Naive thymus-derived CD4-positive, alpha-beta T cell (primary cell): ENCODE results near the gene SLC38A5. TPM values are rescaled to one million over a fixed set of nuclear protein-coding genes. Genes with fewer than 3 reads are reported as not detected.

Source experiments
- ATAC-seq: fragments of 150-1000 bp; cut with Tn5 transposase; 2 replicates; pipeline ENCODE4 v1.10.0; 2021; ENCODE audit warnings: mild to moderate bottlenecking, moderate library complexity
- CTCF ChIA-PET: fragments of 350-600 bp; sonication (Branson Sonifier 250); formaldehyde crosslinking; loops from one replicate; lab custom pipeline; 2021; ENCODE audit warnings: antibody characterized with exemption; lab: Charles Lee
- POLR2A ChIA-PET: fragments of 350-600 bp; sonication (Branson Sonifier 250); formaldehyde crosslinking; loops from one replicate; lab custom pipeline; 2021; ENCODE audit warnings: antibody characterized with exemption, inconsistent platforms; lab: Charles Lee
- DNase-seq, 9 donors: peaks; one replicate each; pipeline versions ENCODE4 v3.0.0 to v3.0.0-alpha.2; 2020 to 2022; ENCODE audit warnings: mixed read lengths in 1 of 9
- H3K27ac ChIP-seq: one replicate; pipeline ENCODE4 v1.7.0; 2013; ENCODE audit warnings: mild to moderate bottlenecking, low read depth, low read length, moderate library complexity
- H3K27me3 ChIP-seq, 2 donors: one replicate each; pipeline ENCODE4 v1.7.0; 2013; ENCODE audit warnings: low read length in 2 of 2, mild to moderate bottlenecking in 2 of 2, moderate library complexity in 2 of 2; ENCODE audit not compliant: control insufficient read depth in 2 of 2, insufficient read depth in 2 of 2
- H3K36me3 ChIP-seq, 3 experiments: 1 replicate in 2 of 3; 2 replicates in 1 of 3; pipeline ENCODE4 v1.7.0; 2013; ENCODE audit warnings: low read length in 3 of 3, mild to moderate bottlenecking in 3 of 3, moderate library complexity in 1 of 3; ENCODE audit not compliant: insufficient read depth in 3 of 3, control insufficient read depth in 2 of 3
- H3K4me1 ChIP-seq, 2 donors: one replicate each; pipeline ENCODE4 v1.7.0; 2013; ENCODE audit warnings: low read length in 2 of 2, mild to moderate bottlenecking in 2 of 2, moderate library complexity in 1 of 2; ENCODE audit not compliant: control insufficient read depth in 2 of 2, insufficient read depth in 2 of 2
- H3K4me3 ChIP-seq: 2 replicates; pipeline ENCODE4 v1.7.0; 2013; ENCODE audit warnings: mild to moderate bottlenecking, low read length
- H3K9me3 ChIP-seq, 3 experiments: 1 replicate in 2 of 3; 2 replicates in 1 of 3; pipeline ENCODE4 v1.7.0; 2013; ENCODE audit warnings: low read length in 3 of 3; ENCODE audit not compliant: control insufficient read depth in 2 of 3
- H3K27ac Mint-ChIP-seq, 9 donors: one replicate each; pipeline ENCODE4 v1.8.0; 2020 to 2022; ENCODE audit warnings: mixed read lengths in 9 of 9, mild to moderate bottlenecking in 8 of 9, moderate library complexity in 5 of 9, inconsistent platforms in 2 of 9
- H3K27me3 Mint-ChIP-seq, 5 donors: one replicate each; pipeline ENCODE4 v1.8.0; 2021 to 2022; ENCODE audit warnings: mixed read lengths in 5 of 5, mild to moderate bottlenecking in 1 of 5
- H3K36me3 Mint-ChIP-seq, 5 donors: one replicate each; pipeline ENCODE4 v1.8.0; 2020 to 2022; ENCODE audit warnings: mixed read lengths in 5 of 5, mild to moderate bottlenecking in 3 of 5, inconsistent platforms in 1 of 5
- H3K4me1 Mint-ChIP-seq, 7 donors: one replicate each; pipeline ENCODE4 v1.8.0; 2020 to 2022; ENCODE audit warnings: mixed read lengths in 7 of 7, mild to moderate bottlenecking in 3 of 7, inconsistent platforms in 1 of 7
- H3K4me3 Mint-ChIP-seq, 10 donors: one replicate each; pipeline ENCODE4 v1.8.0; 2020 to 2022; ENCODE audit warnings: mild to moderate bottlenecking in 10 of 10, mixed read lengths in 10 of 10, moderate library complexity in 6 of 10, inconsistent platforms in 2 of 10
- H3K9me3 Mint-ChIP-seq, 11 donors: one replicate each; pipeline ENCODE4 v1.8.0; 2020 to 2022; ENCODE audit warnings: mixed read lengths in 11 of 11, mild to moderate bottlenecking in 4 of 11, inconsistent platforms in 1 of 11, moderate library complexity in 1 of 11
- intact Hi-C, 2 donors: fragments of 100-400 bp; cut with micrococcal nuclease; formaldehyde crosslinking; loops; one replicate each; pipeline ENCODE4 v1.15.1; 2023
- polyA plus RNA-seq, 2 donors: library from polyadenylated mRNA; unstranded; fragments of 300-500 nt; fragmentation: Illumina TruSeq; gene quantifications; one replicate each; pipeline ENCODE4 v1.2.3, GENCODE V29; 2021
- total RNA-seq, 6 experiments: library from RNA in 5 of 6; stranded (reverse) in 5 of 6; gene quantifications; 1 replicate in 5 of 6; 2 replicates in 1 of 6; pipeline ENCODE4 v1.2.3 and lab custom pipeline; 2021 to 2026

The SLC38A5 gene
- total and polyA plus RNA-seq, 7 experiments from 2014 or later: 9.4 to 75.5 (median 14.8) TPM

- Mint-ChIP-seq H3K4me3 (peak overlapping the region; percentile 89 to 97 (median 92)), H3K27me3 (no peaks in the 10 kb centered on the region), H3K4me1 (peaks cover 12 to 39% (median 23%) of the 10 kb centered on the region in 7 donors), H3K9me3 (no peaks in the 10 kb centered on the region), H3K36me3 (peaks cover 0 to 25% (median 6%) of the 10 kb centered on the region in 5 donors), H3K27ac (peak overlapping the region; percentile 73 to 96 (median 82))
- ChIA-PET POLR2A (interaction anchor here (0.6 to 2.1 kb wide), 4 partner anchors 14 to 106 kb away, joined by 3 to 7 read pairs (median 3); partner anchors contain the start of gene RBM3), CTCF (interaction anchor here (0.7 kb wide), 3 partner anchors 25 to 343 kb away, joined by 3 to 4 read pairs (median 4); partner anchors contain the start of gene TBC1D25)
- peak overlapping the region; percentile 64 for H3K4me3 ChIP-seq
- H3K4me1 ChIP-seq: peaks cover 0 to 5% of the 10 kb centered on the region in 2 donors
- H3K27me3 ChIP-seq: no peaks in the 10 kb centered on the region
- no peaks in the 10 kb centered on the region for H3K36me3 ChIP-seq
- intact Hi-C loops: loop anchor here in 1 of 2 donors (1.0 to 5.0 kb wide), 2 partner anchors 38 to 386 kb away; partner anchors contain the start of gene PORCN
- H3K27ac ChIP-seq: peak overlapping the region; percentile 73
- DNase-seq (peak in 7 of 9 donors; percentile 16 to 38 (median 24)), ATAC-seq (peak; percentile 64)
- H3K9me3 ChIP-seq: no peaks in the 10 kb centered on the region
Measured at GRCh38 chrX:48468693-48469691, 1.1 kb downstream of the SLC38A5 start.

DNA sequence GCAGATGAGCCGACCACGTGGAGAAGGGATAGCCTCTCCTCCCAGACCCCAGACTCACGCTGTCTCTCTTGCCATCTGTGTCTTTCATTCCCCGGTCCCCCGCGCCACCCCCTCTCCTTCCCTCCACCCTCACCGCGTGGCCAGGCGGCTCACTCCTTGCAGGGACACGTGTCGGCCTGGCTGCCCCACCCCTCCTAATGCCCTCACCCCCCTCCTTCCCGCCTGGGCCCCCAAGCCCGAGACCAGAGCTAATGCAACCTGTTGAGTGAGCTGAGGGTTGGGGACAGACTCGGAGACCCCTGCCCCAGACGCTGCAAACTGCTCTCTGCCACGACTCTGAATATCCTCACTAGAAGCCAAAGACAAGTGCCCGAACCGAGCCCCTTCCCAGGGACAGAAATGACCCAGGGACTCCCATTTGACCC lies 1.8 kb downstream of the SLC38A5 start:
- no peaks in the 10 kb centered on the region for H3K9me3 Mint-ChIP-seq
- no peaks in the 10 kb centered on the region for H3K9me3 ChIP-seq
- ChIA-PET CTCF (interaction anchor here (0.7 kb wide), 1 partner anchor 71 kb away, joined by 3 read pairs; the partner anchor contains the start of gene TBC1D25), POLR2A (interaction anchor here (2.1 kb wide), 1 partner anchor 106 kb away, joined by 7 read pairs; the partner anchor contains the start of gene RBM3)
- DNase-seq (peak in 1 of 9 donors; percentile 36), ATAC-seq (peak; percentile 65)
- peak overlapping the region; percentile 89 to 97 (median 92) for H3K4me3 Mint-ChIP-seq
- peak overlapping the region in 7 of 9 donors; percentile 38 to 96 (median 80) for H3K27ac Mint-ChIP-seq
- H3K27me3 Mint-ChIP-seq: no peaks in the 10 kb centered on the region
- no peaks in the 10 kb centered on the region for H3K27me3 ChIP-seq
- H3K27ac ChIP-seq: peak overlapping the region; percentile 73
- peaks cover 12 to 41% (median 24%) of the 10 kb centered on the region in 7 donors for H3K4me1 Mint-ChIP-seq
- H3K4me3 ChIP-seq: peak overlapping the region; percentile 64
- peaks cover 0 to 5% of the 10 kb centered on the region in 2 donors for H3K4me1 ChIP-seq
- H3K36me3 ChIP-seq: no peaks in the 10 kb centered on the region
- intact Hi-C loops: loop anchor here in 1 of 2 donors (5.0 kb wide), 1 partner anchor 39 kb away; the partner anchor contains the start of gene PORCN
- peaks cover 0 to 26% (median 6%) of the 10 kb centered on the region in 5 donors for H3K36me3 Mint-ChIP-seq

- intact Hi-C loops: loop anchor here in 1 of 2 donors (5.0 kb wide), 1 partner anchor 40 kb away; the partner anchor contains the start of gene PORCN
- Histone ChIP-seq H3K27me3 (no peaks in the 10 kb centered on the region), H3K36me3 (no peaks in the 10 kb centered on the region), H3K27ac (no peak overlapping the region), H3K4me3 (no peak overlapping the region), H3K9me3 (no peaks in the 10 kb centered on the region), H3K4me1 (peaks cover 0 to 5% of the 10 kb centered on the region in 2 donors)
- H3K27ac Mint-ChIP-seq: peak overlapping the region in 3 of 9 donors; percentile 4 to 96 (median 55)
- DNase-seq (no peak), ATAC-seq (no peak)
- ChIA-PET CTCF (interaction anchor here (0.7 kb wide), 1 partner anchor 480 kb away, joined by 4 read pairs; no protein-coding TSS in a partner anchor), POLR2A (interaction anchor here (2.1 kb wide), 1 partner anchor 107 kb away, joined by 7 read pairs; the partner anchor contains the start of gene RBM3)
- peaks cover 12 to 44% (median 24%) of the 10 kb centered on the region in 7 donors for H3K4me1 Mint-ChIP-seq
- no peaks in the 10 kb centered on the region for H3K27me3 Mint-ChIP-seq
- peak overlapping the region in 8 of 10 donors; percentile 21 to 97 (median 67) for H3K4me3 Mint-ChIP-seq
- peaks cover 0 to 31% (median 6%) of the 10 kb centered on the region in 5 donors for H3K36me3 Mint-ChIP-seq
- H3K9me3 Mint-ChIP-seq: no peaks in the 10 kb centered on the region
Measured at GRCh38 chrX:48467281-48467761, 2.7 kb downstream of the SLC38A5 start.

DNA sequence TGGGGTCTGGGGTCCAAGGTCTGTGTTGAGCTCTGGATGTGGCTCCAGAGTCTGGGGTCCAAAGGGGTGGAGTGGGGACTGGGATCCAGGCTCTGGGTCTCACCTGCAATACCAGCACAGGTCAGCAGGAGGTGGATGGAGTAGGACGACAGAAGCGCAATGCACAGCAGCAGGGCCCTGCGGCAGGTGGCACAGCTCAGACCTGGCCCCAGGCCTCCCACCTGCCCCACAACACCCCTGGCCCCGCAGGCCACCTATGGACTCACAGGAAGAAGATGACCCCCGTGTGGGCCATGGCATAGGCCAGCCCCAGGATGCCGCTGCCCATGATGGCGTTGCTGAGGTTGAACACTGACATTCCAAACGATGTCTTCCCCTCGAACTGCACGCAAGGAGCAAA lies 3.4 kb downstream of the SLC38A5 start:
- peaks cover 0 to 3% (median 0%) of the 10 kb centered on the region in 3 experiments for H3K36me3 ChIP-seq
- peak; percentile 34 for ATAC-seq
- no peak overlapping the region for H3K4me3 ChIP-seq
- peaks cover 0 to 5% of the 10 kb centered on the region in 2 donors for H3K4me1 ChIP-seq
- H3K27ac Mint-ChIP-seq: peak overlapping the region in 1 of 9 donors; percentile 49
- H3K4me3 Mint-ChIP-seq: peak overlapping the region in 7 of 10 donors; percentile 16 to 97 (median 42)
- H3K27me3 ChIP-seq: no peaks in the 10 kb centered on the region
- peak in 1 of 9 donors; percentile 25 for DNase-seq
- H3K4me1 Mint-ChIP-seq: peaks cover 12 to 47% (median 24%) of the 10 kb centered on the region in 7 donors
- POLR2A ChIA-PET: no interaction called here
- no peak overlapping the region for H3K27ac ChIP-seq
- H3K27me3 Mint-ChIP-seq: no peaks in the 10 kb centered on the region
- CTCF ChIA-PET: no interaction called here
- peaks cover 0 to 31% (median 6%) of the 10 kb centered on the region in 5 donors for H3K36me3 Mint-ChIP-seq
- no peaks in the 10 kb centered on the region for H3K9me3 ChIP-seq
- intact Hi-C loops: loop anchor here in 1 of 2 donors (5.0 kb wide), 1 partner anchor 41 kb away; the partner anchor contains the start of gene PORCN
- H3K9me3 Mint-ChIP-seq: no peaks in the 10 kb centered on the region

- POLR2A ChIA-PET: no interaction called here
- H3K27me3 Mint-ChIP-seq: no peaks in the 10 kb centered on the region
- H3K4me1 ChIP-seq: peaks cover 0 to 5% of the 10 kb centered on the region in 2 donors
- H3K4me1 Mint-ChIP-seq: peaks cover 12 to 51% (median 27%) of the 10 kb centered on the region in 7 donors
- peak overlapping the region in 3 of 10 donors; percentile 30 to 54 (median 53) for H3K4me3 Mint-ChIP-seq
- H3K27me3 ChIP-seq: no peaks in the 10 kb centered on the region
- peak overlapping the region in 2 of 9 donors; percentile 46 to 66 for H3K27ac Mint-ChIP-seq
- CTCF ChIA-PET: no interaction called here
- H3K36me3 Mint-ChIP-seq: peaks cover 0 to 38% (median 6%) of the 10 kb centered on the region in 5 donors
- peaks cover 0 to 9% (median 0%) of the 10 kb centered on the region in 3 experiments for H3K36me3 ChIP-seq
- H3K9me3 ChIP-seq: no peaks in the 10 kb centered on the region
- no peak overlapping the region for H3K4me3 ChIP-seq
- intact Hi-C loops: loop anchor here in 1 of 2 donors (5.0 kb wide), 1 partner anchor 42 kb away; the partner anchor contains the start of gene PORCN
- ATAC-seq: no peak
- H3K27ac ChIP-seq: no peak overlapping the region
- no peaks in the 10 kb centered on the region for H3K9me3 Mint-ChIP-seq
- DNase-seq: no peak
Measured at GRCh38 chrX:48465336-48465933, 4.6 kb downstream of the SLC38A5 start.
